Body of pancreas (tissue), 4 donors: ENCODE results near the gene FLRT3.

Experiments
- POLR2A ChIP-seq, 3 donors: fragments of 450-650 bp; IDR thresholded peaks; one replicate each; pipeline ENCODE4 v1.6.1; 2016; ENCODE audit warnings: antibody characterized with exemption in 3 of 3, mild to moderate bottlenecking in 2 of 3
- TF ChIP-seq, protein P1 (sequence below), 7 experiments: fragments of 450-650 bp in 4 of 7; fragments of 200-600 bp in 3 of 7; sonication (generic) in 3 of 7; IDR thresholded peaks; one replicate each; pipeline ENCODE4 v1.5.1; 2016 to 2019; ENCODE audit warnings: antibody characterized with exemption in 7 of 7

- TF ChIP-seq POLR2A (IDR thresholded peaks at IDR 0.05) = no peak
- TF ChIP-seq, protein P1, sequence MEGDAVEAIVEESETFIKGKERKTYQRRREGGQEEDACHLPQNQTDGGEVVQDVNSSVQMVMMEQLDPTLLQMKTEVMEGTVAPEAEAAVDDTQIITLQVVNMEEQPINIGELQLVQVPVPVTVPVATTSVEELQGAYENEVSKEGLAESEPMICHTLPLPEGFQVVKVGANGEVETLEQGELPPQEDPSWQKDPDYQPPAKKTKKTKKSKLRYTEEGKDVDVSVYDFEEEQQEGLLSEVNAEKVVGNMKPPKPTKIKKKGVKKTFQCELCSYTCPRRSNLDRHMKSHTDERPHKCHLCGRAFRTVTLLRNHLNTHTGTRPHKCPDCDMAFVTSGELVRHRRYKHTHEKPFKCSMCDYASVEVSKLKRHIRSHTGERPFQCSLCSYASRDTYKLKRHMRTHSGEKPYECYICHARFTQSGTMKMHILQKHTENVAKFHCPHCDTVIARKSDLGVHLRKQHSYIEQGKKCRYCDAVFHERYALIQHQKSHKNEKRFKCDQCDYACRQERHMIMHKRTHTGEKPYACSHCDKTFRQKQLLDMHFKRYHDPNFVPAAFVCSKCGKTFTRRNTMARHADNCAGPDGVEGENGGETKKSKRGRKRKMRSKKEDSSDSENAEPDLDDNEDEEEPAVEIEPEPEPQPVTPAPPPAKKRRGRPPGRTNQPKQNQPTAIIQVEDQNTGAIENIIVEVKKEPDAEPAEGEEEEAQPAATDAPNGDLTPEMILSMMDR (IDR thresholded peaks at IDR 0.05) = no peak
Measured at GRCh38 chr20:14295770-14296309, 41.6 kb downstream of the FLRT3 start.
